ENCODE data around the gene RRP1.

RRP1 gene

GRCh38 chr21:43775190-43775589, 14.2 kb upstream of the RRP1 start:
- in situ Hi-C loops (cut with HindIII; ENCODE audit: low sequenced_read_pairs): no loop called here
- no peak for TF ChIP-seq CTCF (IDR thresholded peaks at IDR 0.05; ENCODE audit: low read depth, low read length)

GRCh38 chr21:43775795-43776430, 13.5 kb upstream of the RRP1 start, which contains the start of gene CSTB:
TSS of gene CSTB (minus strand) at chr21:43776308. CDS start at chr21:43776269, 39 bp downstream.
- H3K4me3 ChIP-seq (ENCODE audit: low read depth, low read length): peak within 1 kb of the TSS; percentile 71
- no peak for TF ChIP-seq CTCF (IDR thresholded peaks at IDR 0.05; ENCODE audit: low read depth, low read length)
- DNase-seq (ENCODE audit: low read depth, low spot score): peak; percentile 59
- in situ Hi-C loops (cut with HindIII; ENCODE audit: low sequenced_read_pairs): no loop called here

More at GRCh38 chr21:43775190-43775589, 14.2 kb upstream of the RRP1 start:
- peak overlapping the region; percentile 71 for H3K4me3 ChIP-seq (ENCODE audit: low read depth, low read length)
- no peak for DNase-seq (ENCODE audit: low read depth, low spot score)

DNA sequence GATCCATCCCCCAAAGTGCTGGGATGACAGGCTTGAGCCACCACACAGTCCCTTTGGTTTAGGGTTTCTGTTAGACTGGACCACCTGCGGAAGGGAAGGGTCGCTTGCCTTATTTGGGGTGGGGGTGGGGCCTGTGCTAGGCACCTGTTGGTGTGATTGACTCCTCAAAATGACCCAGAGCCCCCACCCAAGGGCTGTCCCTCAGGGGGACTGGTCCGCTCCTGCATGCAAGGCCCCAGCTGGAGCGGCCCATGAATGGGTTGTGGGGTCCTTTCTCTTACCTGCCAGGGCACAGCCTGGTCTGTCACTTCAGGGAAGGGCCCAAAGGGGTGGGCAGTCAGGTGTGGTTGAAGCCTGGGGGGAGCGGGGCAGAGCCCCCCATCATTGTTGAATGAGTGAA, 11.4 kb upstream of the RRP1 start:
- in situ Hi-C loops (cut with HindIII; ENCODE audit: low sequenced_read_pairs): no loop called here

GRCh38 chr21:43778469-43779335, 10.7 kb upstream of the RRP1 start:
- no peak for TF ChIP-seq CTCF (IDR thresholded peaks at IDR 0.05; ENCODE audit: low read depth, low read length)
- in situ Hi-C loops (cut with HindIII; ENCODE audit: low sequenced_read_pairs): no loop called here
- peak; percentile 53 for DNase-seq (ENCODE audit: low read depth, low spot score)
- no peak overlapping the region for H3K4me3 ChIP-seq (ENCODE audit: low read depth, low read length)

More for the DNA sequence above, 11.4 kb upstream of the RRP1 start:
- DNase-seq (ENCODE audit: low read depth, low spot score): no peak
- H3K4me3 ChIP-seq (ENCODE audit: low read depth, low read length): no peak overlapping the region
- TF ChIP-seq CTCF (IDR thresholded peaks at IDR 0.05; ENCODE audit: low read depth, low read length): no peak

DNA sequence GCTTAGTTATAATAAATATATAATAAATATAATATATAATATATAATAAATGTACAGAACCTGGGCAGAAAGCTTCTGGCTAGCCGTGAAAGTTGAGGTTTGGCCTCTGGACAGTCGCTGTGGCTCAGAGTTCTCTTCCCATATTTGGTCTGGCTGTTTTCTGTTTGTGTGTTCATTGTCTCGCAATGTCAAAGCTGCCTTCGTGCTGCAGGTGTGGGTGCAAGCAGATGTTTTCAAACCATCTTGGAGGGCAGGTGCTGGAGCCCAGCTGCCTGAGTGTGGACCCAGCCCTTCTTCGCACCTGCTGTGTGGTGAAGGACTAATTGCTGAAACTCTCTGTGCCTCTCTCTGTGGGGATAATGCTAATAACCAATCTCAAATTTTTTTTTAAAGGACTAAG, 9.7 kb upstream of the RRP1 start:
- H3K4me3 ChIP-seq (ENCODE audit: low read depth, low read length): no peak overlapping the region
- TF ChIP-seq CTCF (IDR thresholded peaks at IDR 0.05; ENCODE audit: low read depth, low read length): no peak
- DNase-seq (ENCODE audit: low read depth, low spot score): no peak
- in situ Hi-C loops (cut with HindIII; ENCODE audit: low sequenced_read_pairs): no loop called here

GRCh38 chr21:43781846-43782245, 7.5 kb upstream of the RRP1 start:
- in situ Hi-C loops (cut with HindIII; ENCODE audit: low sequenced_read_pairs): no loop called here
- TF ChIP-seq CTCF (IDR thresholded peaks at IDR 0.05; ENCODE audit: low read depth, low read length): no peak
- no peak for DNase-seq (ENCODE audit: low read depth, low spot score)
- H3K4me3 ChIP-seq (ENCODE audit: low read depth, low read length): no peak overlapping the region
